H1 (cell line): ENCODE measurements around the gene MAPK14. TPM values are rescaled to one million over a fixed set of nuclear protein-coding genes. Genes with fewer than 3 reads are reported as not detected.

Experiments used
- CEBPB ChIP-seq: IDR thresholded peaks from 2 replicates; pipeline ENCODE4 v1.6.1; 2012; ENCODE audit warnings: low read depth, low read length
- HDAC6 ChIP-seq: IDR thresholded peaks from one replicate; pipeline ENCODE4 v1.7.1; 2012; ENCODE audit warnings: low read depth, mild to moderate bottlenecking, inconsistent platforms, low read length, moderate library complexity
- JUN ChIP-seq: IDR thresholded peaks from 2 replicates; pipeline ENCODE4 v1.6.1; 2011; ENCODE audit warnings: low read depth, mild to moderate bottlenecking, improper control_type of control experiment, low read length
- PHF8 ChIP-seq: fragments of 200-600 bp; sonication (generic); conservative IDR thresholded peaks from 2 replicates; pipeline ENCODE4 v1.7.1; 2012; ENCODE audit warnings: low read depth, mild to moderate bottlenecking, inconsistent platforms, low read length, moderate library complexity
- SIN3A ChIP-seq, 2 experiments: IDR thresholded peaks in 1 of 2; conservative IDR thresholded peaks in 1 of 2; 2 replicates each; pipeline ENCODE4 v1.6.1; 2011 to 2012; ENCODE audit warnings: low read length in 2 of 2, improper control_type of control experiment in 1 of 2, low read depth in 1 of 2, mild to moderate bottlenecking in 1 of 2
- SIX5 ChIP-seq: IDR thresholded peaks from 2 replicates; pipeline ENCODE4 v1.6.1; 2011; ENCODE audit warnings: mild to moderate bottlenecking, low read depth, low read length
- polyA plus RNA-seq, 7 experiments: library from polyadenylated mRNA; depleted of rRNA in 3 of 7; stranded (reverse) in 5 of 7; unstranded in 2 of 7; fragments of >200 nt in 5 of 7; fragments of 200-250 nt in 2 of 7; gene quantifications; 1 replicate in 5 of 7; 2 replicates in 1 of 7; 4 replicates in 1 of 7; pipeline versions ENCODE4 v1.2.1 to v1.2.3, GENCODE V29; 2011 to 2013; ENCODE audit warnings: missing spikeins in 2 of 7, mixed read lengths in 2 of 7
- total RNA-seq: library from RNA; stranded (reverse); fragmentation: NEBNext Ultra II Directional; extraction: Animal tissue kit (Norgen Biotek cat#: 25700); gene quantifications from 2 replicates; pipeline ENCODE4 v1.2.1, GENCODE V29; 2021

The MAPK14 gene
- total and polyA plus RNA-seq, 2 of the 8 experiments (the other 6 are each of a cell fraction or from before 2014, with no cell fraction given): 18.1 to 39.3 TPM

DNA sequence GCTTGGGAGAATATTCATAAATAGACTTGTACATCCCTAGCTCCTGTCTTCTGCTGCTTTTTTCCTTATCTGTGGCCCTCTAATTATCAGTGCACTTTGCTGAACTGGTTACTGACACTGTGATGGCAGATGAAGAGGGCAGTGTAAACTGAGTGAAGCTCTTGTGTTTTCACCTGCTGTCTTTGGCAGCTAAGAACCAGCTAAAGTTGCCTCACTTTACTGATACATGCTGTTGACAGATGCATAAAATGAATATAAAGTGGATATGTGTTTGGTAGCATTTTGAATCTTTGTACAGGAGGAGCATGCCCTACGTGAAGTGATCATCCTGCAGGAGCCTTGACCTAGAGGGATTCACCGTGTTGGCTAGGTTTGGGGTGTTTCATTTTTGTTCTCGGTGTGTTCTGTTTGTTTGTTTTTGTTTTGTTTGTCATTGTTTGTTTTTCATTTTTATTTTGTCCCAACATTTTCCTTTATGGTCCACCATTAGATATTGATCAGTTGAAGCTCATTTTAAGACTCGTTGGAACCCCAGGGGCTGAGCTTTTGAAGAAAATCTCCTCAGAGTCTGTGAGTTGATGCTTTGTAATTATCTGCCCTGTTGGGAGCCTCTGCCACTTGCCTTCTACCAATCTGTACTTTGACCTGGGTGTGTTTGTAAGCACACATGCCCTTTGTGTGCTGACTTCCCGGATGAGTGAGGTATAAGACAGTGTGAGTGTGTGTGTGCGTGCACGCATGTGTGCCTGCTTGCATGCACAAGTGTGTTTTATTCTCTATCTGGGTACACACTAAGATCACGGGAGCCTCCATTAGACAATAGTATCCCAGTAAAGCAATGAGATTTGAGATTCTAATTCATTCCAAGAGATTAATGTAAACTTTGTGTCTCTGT lies 68.1 kb downstream of the MAPK14 start (continued):
- no peak for TF ChIP-seq HDAC6
- no peak for TF ChIP-seq SIX5
- no peak for TF ChIP-seq PHF8
- no peak for TF ChIP-seq CEBPB
- TF ChIP-seq SIN3A (conservative IDR thresholded peaks at IDR 0.05 in 1 of 2, IDR thresholded peaks at IDR 0.05 in 1 of 2; ENCODE audit: low read depth in 1 of 2, low read length in 2 of 2): no peak
- no peak for TF ChIP-seq JUN
- TF ChIP-seq, all 59 proteins: peak for 0
